NCI-H345 treated with DMSO at 0.1 percent for 48 hours (cell line): ENCODE data around the gene PRRG1.
"Not testable (repeated sequence)": the region's sequence is repeated elsewhere in the genome, so short reads cannot be mapped to it uniquely, and the experiment has no call there.

Experiments used
- DNase-seq: peaks from one replicate; lab custom pipeline; 2025; ENCODE audit not compliant: unreplicated experiment; lab: John Stamatoyannopoulos, UW

The PRRG1 gene

GRCh38 chrX:37378404-37378803 lies 29.2 kb downstream of the PRRG1 start:
- no peak for DNase-seq

- no peak for DNase-seq
Observed at GRCh38 chrX:37378830-37379229, 29.7 kb downstream of the PRRG1 start.

GRCh38 chrX:37380256-37380655 lies 31.1 kb downstream of the PRRG1 start:
- DNase-seq = no peak

- no peak for DNase-seq
Observed at GRCh38 chrX:37380924-37381323, 31.8 kb downstream of the PRRG1 start.

- no peak for DNase-seq
Observed at GRCh38 chrX:37383313-37383712, 34.1 kb downstream of the PRRG1 start.

GRCh38 chrX:37388413-37388812 lies 39.2 kb downstream of the PRRG1 start:
- DNase-seq = no peak

- DNase-seq = no peak
Observed at GRCh38 chrX:37405956-37406355, 56.8 kb downstream of the PRRG1 start.

GRCh38 chrX:37407736-37408135 lies 58.6 kb downstream of the PRRG1 start:
- DNase-seq = no peak

- no peak for DNase-seq
Observed at GRCh38 chrX:37409278-37409677, 60.1 kb downstream of the PRRG1 start.

GRCh38 chrX:37420185-37420584 lies 71.0 kb downstream of the PRRG1 start:
- DNase-seq = no peak

GRCh38 chrX:37420756-37421155 lies 71.6 kb downstream of the PRRG1 start:
- DNase-seq = no peak

GRCh38 chrX:37424000-37424429 lies 74.9 kb downstream of the PRRG1 start:
- no peak for DNase-seq

GRCh38 chrX:37425370-37425769 lies 76.2 kb downstream of the PRRG1 start:
- DNase-seq = no peak

- not testable (repeated sequence) for DNase-seq
Observed at GRCh38 chrX:37428962-37429361, 79.8 kb downstream of the PRRG1 start.

- DNase-seq = no peak
Observed at GRCh38 chrX:37434362-37434761, 85.2 kb downstream of the PRRG1 start.

- DNase-seq = no peak
Observed at GRCh38 chrX:37437160-37437559, 88.0 kb downstream of the PRRG1 start.

GRCh38 chrX:37441377-37441776 lies 92.2 kb downstream of the PRRG1 start:
- DNase-seq = no peak

GRCh38 chrX:37445182-37445581 lies 96.0 kb downstream of the PRRG1 start:
- DNase-seq = no peak

- no peak for DNase-seq
Observed at GRCh38 chrX:37453821-37454220, 104.7 kb downstream of the PRRG1 start.

GRCh38 chrX:37454537-37455285 lies 105.5 kb downstream of the PRRG1 start:
- DNase-seq = no peak

- no peak for DNase-seq
Observed at GRCh38 chrX:37455381-37455780, 106.2 kb downstream of the PRRG1 start.

GRCh38 chrX:37460285-37460684 lies 111.1 kb downstream of the PRRG1 start:
- not testable (repeated sequence) for DNase-seq

- DNase-seq = no peak
Observed at GRCh38 chrX:37462346-37462745, 113.2 kb downstream of the PRRG1 start.
